Central memory CD8-positive, alpha-beta T cell (primary cell): ENCODE measurements around the gene UGT1A5.

Source experiments
- ATAC-seq: fragments of 150-1000 bp; cut with Tn5 transposase; replicated peaks from 2 replicates; pipeline ENCODE4 v1.10.0; 2022; ENCODE audit warnings: mild to moderate bottlenecking, moderate FRiP score, moderate number of reproducible peaks; ENCODE audit not compliant: poor library complexity, severe bottlenecking; ENCODE audit errors: extremely low read depth
- DNase-seq, 2 donors: peaks; one replicate each; pipeline ENCODE4 v3.0.0; 2021; ENCODE audit warnings: low spot score in 2 of 2
- H3K27ac Mint-ChIP-seq: one replicate; pipeline ENCODE4 v1.8.0; 2022; ENCODE audit warnings: low read depth, mild to moderate bottlenecking, moderate library complexity, mixed read lengths
- H3K27me3 Mint-ChIP-seq: one replicate; pipeline ENCODE4 v1.8.0; 2022; ENCODE audit warnings: mixed read lengths
- H3K36me3 Mint-ChIP-seq: one replicate; pipeline ENCODE4 v1.8.0; 2022; ENCODE audit warnings: mild to moderate bottlenecking, moderate library complexity, mixed read lengths; ENCODE audit not compliant: insufficient read depth
- H3K4me1 Mint-ChIP-seq: one replicate; pipeline ENCODE4 v1.8.0; 2022; ENCODE audit warnings: mixed read lengths
- H3K4me3 Mint-ChIP-seq: one replicate; pipeline ENCODE4 v1.8.0; 2022; ENCODE audit warnings: mild to moderate bottlenecking, moderate library complexity, mixed read lengths
- H3K9me3 Mint-ChIP-seq: one replicate; pipeline ENCODE4 v1.8.0; 2022; ENCODE audit warnings: mixed read lengths

The UGT1A5 gene

DNA sequence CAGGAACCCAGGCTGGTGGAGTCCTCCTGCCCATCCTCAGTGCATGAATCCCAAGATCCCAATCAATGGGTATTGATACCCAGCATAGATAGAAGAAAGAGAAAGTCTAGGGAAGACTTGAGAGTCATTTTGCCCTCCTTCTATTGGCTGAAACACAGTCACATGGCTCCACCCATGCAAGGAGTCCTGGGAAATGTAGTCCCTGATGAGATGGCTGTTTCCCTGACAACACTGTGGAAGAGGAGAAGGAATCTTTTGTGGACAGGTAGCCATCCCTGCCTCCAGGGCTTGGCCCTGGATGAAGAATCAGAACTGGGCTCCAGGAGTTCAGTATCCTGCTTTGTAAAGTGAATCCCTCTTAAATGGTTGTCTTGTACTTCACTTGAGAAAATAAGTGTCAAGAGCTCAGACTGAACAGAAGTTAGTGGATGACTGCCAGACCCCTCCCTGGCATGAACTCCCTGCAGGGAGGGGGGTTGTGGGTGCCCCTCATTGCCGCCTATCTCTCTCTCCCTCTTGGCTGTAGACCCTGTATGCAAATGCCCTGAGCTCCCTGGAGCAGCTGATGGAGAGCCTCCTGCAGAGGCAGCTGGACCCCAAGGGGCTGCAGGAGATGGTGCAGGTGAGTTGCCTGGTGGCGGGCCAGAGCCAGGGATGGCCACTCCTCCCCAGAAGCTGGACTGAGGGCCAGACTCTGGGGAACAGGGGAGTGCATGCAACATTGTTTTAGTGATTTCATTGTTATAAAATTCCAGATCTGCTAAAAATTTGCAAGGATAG, 101.5 kb downstream of the UGT1A5 start:
- Mint-ChIP-seq H3K36me3 (no peaks in the 10 kb centered on the region), H3K4me3 (no peak overlapping the region), H3K9me3 (no peaks in the 10 kb centered on the region), H3K27me3 (peaks cover 83% of the 10 kb centered on the region), H3K27ac (no peak overlapping the region), H3K4me1 (no peaks in the 10 kb centered on the region)
- ATAC-seq (no peak), DNase-seq (no peak)

DNA sequence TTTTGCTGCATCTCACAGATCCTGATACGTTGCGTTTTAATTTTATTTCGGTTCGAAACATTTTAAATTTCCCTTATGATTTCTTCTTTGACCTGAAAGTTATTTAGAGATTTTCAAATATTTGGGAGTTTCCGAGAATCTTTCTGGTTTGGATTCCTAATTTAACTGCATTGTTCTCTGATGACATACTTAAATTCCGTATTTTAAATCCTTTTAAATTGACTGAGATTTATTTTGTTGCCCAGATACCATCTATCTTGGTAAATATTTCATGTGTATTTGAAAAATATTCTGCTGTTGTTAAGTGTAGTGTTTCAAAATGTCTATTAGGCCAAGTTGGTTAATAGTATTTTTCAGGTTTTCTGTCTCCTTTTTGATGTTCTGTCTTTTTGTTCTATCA, 103.2 kb downstream of the UGT1A5 start:
- H3K36me3 Mint-ChIP-seq = no peaks in the 10 kb centered on the region
- H3K9me3 Mint-ChIP-seq = no peaks in the 10 kb centered on the region
- ATAC-seq = no peak
- H3K27me3 Mint-ChIP-seq = peaks cover 94% of the 10 kb centered on the region
- H3K4me1 Mint-ChIP-seq = no peaks in the 10 kb centered on the region
- H3K4me3 Mint-ChIP-seq = no peak overlapping the region
- DNase-seq = no peak
- H3K27ac Mint-ChIP-seq = no peak overlapping the region

DNA sequence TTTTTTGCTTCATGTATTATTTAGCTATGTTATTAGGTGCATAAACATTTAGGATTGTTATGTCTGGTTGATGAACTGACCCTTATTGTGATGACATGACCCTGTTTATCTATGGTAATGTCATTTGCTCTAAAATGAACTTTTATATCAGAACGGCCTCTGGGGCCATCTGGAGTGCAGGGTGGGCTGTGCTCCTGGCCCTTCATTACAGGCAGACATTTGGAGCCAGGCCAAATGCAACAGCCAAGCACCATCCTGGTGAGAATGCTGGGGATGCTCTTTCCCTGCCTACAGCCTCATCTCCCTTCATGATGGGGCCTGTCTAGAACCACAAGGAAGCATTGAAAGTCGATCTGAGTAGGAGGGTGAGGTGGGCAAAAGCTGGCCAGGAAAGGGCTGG, 103.6 kb downstream of the UGT1A5 start:
- no peaks in the 10 kb centered on the region for H3K9me3 Mint-ChIP-seq
- DNase-seq = no peak
- ATAC-seq = no peak
- H3K4me1 Mint-ChIP-seq = no peaks in the 10 kb centered on the region
- no peaks in the 10 kb centered on the region for H3K36me3 Mint-ChIP-seq
- no peak overlapping the region for H3K4me3 Mint-ChIP-seq
- H3K27me3 Mint-ChIP-seq = peaks cover 94% of the 10 kb centered on the region
- no peak overlapping the region for H3K27ac Mint-ChIP-seq

DNA sequence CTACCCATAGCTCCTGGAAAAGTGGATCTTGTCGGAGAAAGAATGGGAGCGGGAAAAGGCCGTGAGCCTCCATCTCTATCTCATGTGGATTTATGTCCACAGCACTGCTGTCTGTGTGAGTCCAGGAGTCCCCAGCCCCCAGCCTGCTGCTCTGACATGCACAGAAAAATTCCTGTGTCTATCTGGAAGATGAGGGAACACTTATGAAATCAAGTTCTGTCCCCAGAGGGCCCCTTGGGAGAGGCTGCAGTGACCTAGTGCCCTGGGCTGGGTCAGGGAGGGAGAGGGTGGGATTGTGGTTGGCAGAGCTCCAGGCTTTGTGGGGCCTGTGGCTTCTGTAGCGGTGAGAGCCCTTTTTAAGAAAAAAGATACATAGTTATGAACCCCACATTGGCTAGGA, 104.1 kb downstream of the UGT1A5 start:
- Mint-ChIP-seq H3K27ac (no peak overlapping the region), H3K9me3 (no peaks in the 10 kb centered on the region), H3K27me3 (peaks cover 93% of the 10 kb centered on the region), H3K36me3 (no peaks in the 10 kb centered on the region), H3K4me1 (no peaks in the 10 kb centered on the region), H3K4me3 (no peak overlapping the region)
- DNase-seq = no peak
- ATAC-seq = no peak

DNA sequence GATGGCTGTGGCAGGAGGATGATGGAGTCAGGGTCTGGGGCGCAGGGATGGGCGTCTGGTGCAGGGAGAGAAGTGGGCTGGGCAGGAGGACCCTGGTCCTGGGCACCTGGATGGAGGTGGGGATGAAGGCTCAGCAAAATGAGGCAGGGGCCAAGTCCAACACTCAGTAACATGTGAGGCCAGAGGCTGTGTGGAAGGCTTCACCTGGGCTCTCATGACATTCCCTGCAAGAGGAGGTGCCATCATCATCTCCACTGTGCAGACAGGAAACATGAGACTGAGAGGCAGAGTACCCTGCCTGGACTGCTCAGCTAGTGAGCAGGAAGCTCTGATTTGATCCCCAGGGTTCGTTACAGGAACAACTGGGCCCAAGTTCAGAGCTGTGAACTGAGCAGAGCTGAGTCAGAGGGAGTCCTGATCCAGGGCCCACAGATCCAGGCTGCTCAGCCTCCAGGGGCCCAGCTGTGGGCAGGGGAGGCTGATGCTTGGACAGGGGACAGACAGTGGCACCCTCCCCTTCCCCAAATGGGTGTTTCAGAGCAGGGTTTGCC, 104.7 kb downstream of the UGT1A5 start:
- no peaks in the 10 kb centered on the region for H3K9me3 Mint-ChIP-seq
- H3K27ac Mint-ChIP-seq = no peak overlapping the region
- no peaks in the 10 kb centered on the region for H3K4me1 Mint-ChIP-seq
- peaks cover 87% of the 10 kb centered on the region for H3K27me3 Mint-ChIP-seq
- H3K36me3 Mint-ChIP-seq = no peaks in the 10 kb centered on the region
- H3K4me3 Mint-ChIP-seq = no peak overlapping the region
- no peak for ATAC-seq
- no peak for DNase-seq

DNA sequence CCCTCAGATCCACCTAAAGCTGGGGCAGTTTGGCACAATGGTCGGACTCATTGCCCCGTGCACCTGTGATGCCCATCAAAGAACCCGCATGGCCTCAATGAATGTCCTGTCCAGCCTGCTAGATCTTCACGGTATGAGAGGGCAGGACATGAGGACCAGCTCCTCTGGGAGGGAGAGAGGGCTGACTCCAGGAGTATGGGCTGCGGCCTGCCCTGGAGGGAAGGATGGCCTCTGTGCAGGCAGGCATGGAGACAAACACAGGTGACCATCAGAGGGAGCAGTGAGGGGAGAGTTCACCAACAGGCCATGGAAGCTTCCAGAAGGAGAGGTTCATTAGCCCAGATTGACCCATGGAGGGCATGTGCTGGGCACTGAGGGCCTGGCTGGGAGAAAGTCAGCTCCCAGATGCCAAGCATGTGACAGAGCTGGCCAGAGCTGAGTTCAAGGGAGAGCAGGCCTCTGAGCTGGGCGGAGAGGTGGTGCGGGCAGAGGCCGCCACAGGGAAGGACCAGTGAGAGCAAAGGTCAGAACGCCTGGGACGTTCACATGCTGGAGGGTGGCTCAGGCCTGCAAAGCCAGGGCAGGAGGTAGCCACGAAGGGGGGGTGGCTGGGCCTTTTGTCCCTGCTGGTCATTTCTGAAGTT, 105.4 kb downstream of the UGT1A5 start:
- DNase-seq (no peak), ATAC-seq (no peak)
- no peaks in the 10 kb centered on the region for H3K36me3 Mint-ChIP-seq
- H3K27ac Mint-ChIP-seq = no peak overlapping the region
- H3K9me3 Mint-ChIP-seq = no peaks in the 10 kb centered on the region
- peaks cover 80% of the 10 kb centered on the region for H3K27me3 Mint-ChIP-seq
- no peaks in the 10 kb centered on the region for H3K4me1 Mint-ChIP-seq
- no peak overlapping the region for H3K4me3 Mint-ChIP-seq

DNA sequence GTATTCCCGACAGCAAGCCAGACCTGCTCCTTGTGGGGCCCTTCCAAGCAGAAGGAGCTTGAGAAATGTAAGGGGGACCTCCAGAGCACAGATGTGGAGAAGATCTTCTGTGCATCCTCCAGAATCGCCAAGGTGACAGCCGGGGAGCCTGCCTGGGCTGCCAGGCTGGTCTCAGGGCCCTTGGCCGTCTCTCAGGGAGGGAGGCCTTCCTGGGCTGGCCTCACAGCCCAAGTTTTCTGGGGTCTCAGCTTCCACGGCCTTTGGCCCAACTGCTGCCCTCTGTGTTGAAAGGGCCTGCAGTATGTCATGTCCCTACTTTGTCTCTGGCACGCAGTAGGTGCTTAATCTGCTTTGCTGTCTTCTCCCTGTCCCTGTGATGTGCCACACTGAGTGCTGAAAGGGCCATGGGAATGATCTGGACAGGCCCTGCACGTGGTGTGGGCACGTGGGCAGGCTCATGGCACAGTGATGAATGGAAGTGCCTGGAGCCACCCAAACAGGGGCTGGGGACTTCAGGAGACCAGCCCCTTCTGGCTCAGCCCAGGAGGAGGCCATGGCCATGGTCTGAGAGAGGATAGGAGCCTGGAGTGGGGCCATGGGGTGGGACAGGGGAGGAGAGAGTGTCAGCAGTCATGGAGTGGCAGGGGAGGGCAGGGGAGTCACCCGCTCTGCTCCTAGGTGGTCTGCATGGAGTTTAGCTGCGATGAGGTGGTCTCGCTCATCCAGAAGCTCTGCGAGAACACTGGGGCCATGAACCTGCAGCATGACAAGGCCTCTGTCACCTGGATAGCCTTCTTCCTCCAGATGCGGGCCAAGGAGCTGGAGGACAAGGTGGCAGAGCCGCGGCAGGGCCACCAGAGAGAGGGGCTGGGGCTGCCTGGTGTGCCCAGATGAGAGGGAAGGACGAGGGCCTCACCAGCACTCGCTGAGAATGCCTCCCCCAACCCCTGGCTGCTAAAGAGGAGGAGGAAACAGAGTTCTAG, 106.2 kb downstream of the UGT1A5 start:
- no peak for ATAC-seq
- Mint-ChIP-seq H3K4me1 (no peaks in the 10 kb centered on the region), H3K27ac (no peak overlapping the region), H3K9me3 (no peaks in the 10 kb centered on the region), H3K4me3 (no peak overlapping the region), H3K27me3 (peaks cover 78% of the 10 kb centered on the region), H3K36me3 (no peaks in the 10 kb centered on the region)
- DNase-seq = no peak

DNA sequence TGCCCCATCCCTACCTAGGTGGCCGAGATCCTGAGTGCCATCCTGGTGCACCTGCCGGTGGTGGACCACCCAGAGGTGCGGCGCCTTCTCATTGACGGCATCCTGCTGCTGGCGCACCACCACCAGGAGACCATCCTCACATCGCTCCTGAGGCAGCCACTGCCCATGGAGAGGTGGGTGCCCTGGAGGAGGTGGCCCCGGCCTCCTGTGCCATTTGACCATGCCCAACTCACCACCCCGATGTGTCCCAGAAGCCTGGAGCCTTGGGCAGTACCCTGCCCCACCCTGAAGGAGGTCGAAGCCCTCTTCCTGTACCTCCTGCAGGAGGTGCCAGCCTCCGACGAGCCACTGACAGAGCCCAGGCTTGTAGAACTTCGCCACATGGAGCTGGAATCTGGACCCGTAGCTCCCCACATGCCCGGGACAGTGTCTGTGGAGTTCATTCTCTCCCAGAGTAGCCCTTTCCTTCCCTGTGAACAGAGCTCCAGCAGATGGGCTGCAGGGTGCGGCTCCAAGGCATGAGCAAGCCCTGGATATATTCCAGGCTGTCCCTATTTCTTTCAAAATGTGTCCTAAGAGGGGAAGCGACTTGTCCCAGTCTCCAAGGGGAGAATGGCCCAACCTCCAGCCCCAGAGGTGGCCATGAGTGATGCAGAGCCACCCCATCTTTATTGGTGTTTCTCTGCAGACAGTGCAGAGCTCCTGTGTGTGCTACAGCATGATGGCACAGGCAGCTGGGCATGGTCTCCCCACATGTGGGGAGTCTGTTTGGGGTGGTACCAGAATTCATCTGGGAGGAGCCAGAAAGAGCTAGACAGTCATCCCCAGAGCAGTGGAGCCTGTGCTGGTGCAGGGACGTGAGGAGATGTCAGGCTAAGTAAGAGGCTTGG, 107.4 kb downstream of the UGT1A5 start:
- no peak overlapping the region for H3K4me3 Mint-ChIP-seq
- ATAC-seq (no peak), DNase-seq (no peak)
- H3K4me1 Mint-ChIP-seq = no peaks in the 10 kb centered on the region
- H3K9me3 Mint-ChIP-seq = no peaks in the 10 kb centered on the region
- H3K27ac Mint-ChIP-seq = no peak overlapping the region
- no peaks in the 10 kb centered on the region for H3K36me3 Mint-ChIP-seq
- peaks cover 66% of the 10 kb centered on the region for H3K27me3 Mint-ChIP-seq

DNA sequence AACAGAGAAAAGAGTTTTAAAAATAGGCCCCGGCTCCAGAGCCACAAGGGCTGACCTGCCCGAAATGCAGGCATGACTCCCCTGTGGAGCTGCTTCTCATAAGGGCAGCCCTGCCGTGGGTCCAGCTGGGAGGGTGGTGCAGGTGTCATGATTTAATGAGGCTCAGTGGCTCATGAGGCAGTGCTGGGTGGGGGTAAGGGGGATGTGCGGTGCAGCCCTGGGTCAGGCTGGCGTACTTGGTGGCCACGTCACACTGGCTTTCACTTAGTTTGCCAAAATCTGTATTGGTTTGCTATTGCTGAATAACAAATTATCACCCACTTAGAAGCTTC, 108.0 kb downstream of the UGT1A5 start:
- Mint-ChIP-seq H3K27me3 (peaks cover 66% of the 10 kb centered on the region), H3K27ac (no peak overlapping the region), H3K36me3 (no peaks in the 10 kb centered on the region), H3K9me3 (no peaks in the 10 kb centered on the region), H3K4me1 (no peaks in the 10 kb centered on the region), H3K4me3 (no peak overlapping the region)
- DNase-seq = no peak
- ATAC-seq = no peak

DNA sequence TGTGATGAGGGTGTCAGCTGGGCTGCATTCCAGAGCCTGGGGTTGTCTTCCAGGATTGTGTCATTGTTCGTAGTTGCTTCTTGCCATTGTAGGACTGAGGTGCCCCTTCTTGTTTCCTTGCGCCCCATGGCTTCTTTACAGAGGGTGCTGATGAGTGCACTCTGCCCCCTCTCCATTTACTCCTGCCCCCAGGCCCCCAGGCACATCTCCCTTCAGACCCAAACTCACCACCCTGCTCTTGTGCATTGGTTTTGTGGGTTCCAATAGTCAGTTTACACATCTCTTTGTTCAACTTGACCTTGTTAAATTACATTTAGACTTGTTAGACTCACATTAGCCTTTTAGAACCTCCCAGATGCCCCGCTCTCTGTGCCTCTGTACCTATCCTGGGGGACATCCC, 108.5 kb downstream of the UGT1A5 start:
- Mint-ChIP-seq H3K27me3 (peaks cover 66% of the 10 kb centered on the region), H3K4me1 (no peaks in the 10 kb centered on the region), H3K9me3 (no peaks in the 10 kb centered on the region), H3K27ac (no peak overlapping the region), H3K4me3 (no peak overlapping the region), H3K36me3 (no peaks in the 10 kb centered on the region)
- ATAC-seq (no peak), DNase-seq (no peak)

DNA sequence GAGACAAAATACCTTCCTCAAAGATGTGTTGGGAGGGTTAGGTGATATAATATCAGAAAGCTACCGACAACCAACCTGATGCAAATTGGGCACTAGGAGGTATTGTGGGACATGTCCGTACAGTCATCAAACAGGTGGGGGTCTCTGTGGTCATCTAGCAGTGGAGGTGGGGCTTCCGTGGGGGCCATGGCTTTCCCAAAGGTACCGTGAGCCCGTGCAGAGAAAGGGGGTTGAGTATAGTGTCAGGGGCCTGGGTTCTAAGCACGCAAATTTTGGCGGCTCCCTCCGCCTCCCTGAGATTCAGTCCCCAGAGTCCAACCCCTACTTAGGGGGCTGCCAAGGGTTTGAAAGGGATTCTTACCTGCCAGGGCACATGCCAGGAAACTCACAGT, 109.0 kb downstream of the UGT1A5 start:
- no peak for ATAC-seq
- Mint-ChIP-seq H3K9me3 (no peaks in the 10 kb centered on the region), H3K27ac (no peak overlapping the region), H3K36me3 (no peaks in the 10 kb centered on the region), H3K4me3 (no peak overlapping the region), H3K27me3 (peaks cover 66% of the 10 kb centered on the region), H3K4me1 (no peaks in the 10 kb centered on the region)
- no peak for DNase-seq
